Fibroblast of skin of scalp (primary cell): Measurements from ENCODE around the gene KRTAP10-10.
"Not testable (repeated sequence)": the region's sequence is repeated elsewhere in the genome, so short reads cannot be mapped to it uniquely, and the experiment has no call there.

Experiments
- DNase-seq: peaks from one replicate; pipeline ENCODE4 v3.0.0-alpha.2; 2013

Gene KRTAP10-10

DNA sequence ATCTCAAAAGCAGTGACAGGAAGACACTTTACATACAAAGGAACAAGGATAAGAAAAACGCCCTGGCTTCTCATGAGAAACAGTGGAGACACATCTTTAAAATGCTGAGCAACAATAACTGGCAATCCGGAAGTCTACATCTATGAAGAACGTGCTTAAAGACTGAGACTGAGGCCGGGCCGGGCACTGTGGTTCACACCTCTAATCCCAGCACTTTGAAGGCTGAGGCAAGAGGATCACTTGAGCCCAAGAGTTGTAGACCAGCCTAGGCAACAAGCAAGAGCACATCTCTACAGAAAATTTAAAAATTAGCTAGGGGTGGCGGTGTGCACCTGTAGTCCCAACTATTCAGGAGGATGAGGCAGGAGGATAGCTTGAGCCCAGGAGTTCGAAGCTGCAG is 46.9 kb downstream of the KRTAP10-10 start:
- no peak for DNase-seq

DNA sequence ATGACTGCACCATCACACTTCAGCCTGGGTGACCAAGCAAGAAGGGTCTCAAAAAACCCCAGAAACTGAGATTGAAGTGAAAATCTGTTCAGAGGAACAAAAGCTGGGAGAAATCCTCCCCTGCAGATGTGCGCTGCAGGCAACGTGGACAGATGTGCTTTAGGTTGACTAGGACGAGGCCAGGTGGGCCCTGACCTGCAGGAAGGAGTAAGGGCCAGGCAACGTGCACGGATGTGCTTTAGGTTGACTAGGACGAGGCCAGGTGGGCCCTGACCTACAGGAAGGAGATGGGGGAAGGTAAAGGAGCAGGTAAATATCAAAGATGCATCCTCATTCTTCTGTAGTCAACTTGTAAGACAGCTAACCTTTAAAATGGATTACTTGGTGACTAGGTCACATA is 47.3 kb downstream of the KRTAP10-10 start:
- no peak for DNase-seq

DNA sequence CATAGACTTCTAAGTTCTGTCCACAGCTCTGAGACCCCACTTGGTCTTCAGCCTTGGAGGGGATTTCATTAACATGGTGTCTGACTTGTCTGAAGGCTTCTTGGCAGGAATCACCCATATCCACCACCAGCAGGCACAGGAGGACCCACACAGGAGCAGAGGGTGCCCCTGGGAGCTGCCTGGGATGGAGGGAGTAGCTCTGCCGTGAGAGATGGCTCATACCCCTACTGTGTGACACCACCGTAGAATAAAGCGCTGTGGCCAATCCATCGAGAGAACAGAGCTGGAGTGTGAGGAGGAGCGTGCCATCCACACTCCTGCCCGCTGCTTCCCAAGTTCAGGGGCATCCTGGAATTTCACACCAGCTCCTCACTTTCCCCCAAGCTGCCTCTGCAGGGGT is 47.9 kb downstream of the KRTAP10-10 start:
- not testable (repeated sequence) for DNase-seq

DNA sequence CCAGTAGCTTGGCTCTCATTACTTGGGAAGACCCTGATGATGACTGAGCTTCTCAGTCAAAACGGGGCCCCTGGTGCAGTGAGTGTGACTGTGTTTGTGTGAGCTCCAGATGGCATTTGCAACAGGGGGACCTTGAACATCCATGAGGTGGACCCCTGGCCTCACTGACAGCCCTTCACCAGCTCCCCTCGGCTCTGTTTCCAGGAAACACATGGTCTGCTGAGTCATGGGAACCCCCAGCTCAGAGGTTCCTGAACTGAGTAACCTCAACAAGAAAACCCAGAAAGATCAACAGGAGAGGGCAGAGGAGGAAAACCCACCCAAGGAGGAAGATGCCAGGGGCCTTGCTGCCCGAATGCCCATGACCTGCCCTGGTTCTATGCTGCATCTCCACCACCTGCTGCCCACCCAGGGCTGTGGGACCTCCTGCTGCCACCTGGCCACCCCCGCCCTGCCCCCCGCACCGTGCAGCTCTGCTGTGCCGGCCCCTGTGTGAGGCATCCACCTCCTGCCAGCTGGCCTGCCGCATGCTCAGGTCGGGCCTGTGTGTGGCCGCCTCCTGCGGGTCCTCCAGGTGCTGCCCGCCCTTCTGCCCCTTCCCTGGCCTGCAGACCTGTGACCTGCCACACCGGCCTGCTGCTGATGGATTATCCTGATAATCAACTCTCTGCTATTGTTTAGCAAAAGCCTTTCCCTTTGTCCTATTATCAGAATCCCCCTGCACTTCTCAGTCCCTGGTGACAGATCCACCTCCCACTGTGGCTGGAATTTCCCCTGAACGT is 49.0 kb downstream of the KRTAP10-10 start:
- no peak for DNase-seq

GRCh38 chr21:44686843-44687561 is 49.8 kb downstream of the KRTAP10-10 start:
- no peak for DNase-seq

- DNase-seq: no peak
Observed at GRCh38 chr21:44687671-44688070, 50.5 kb downstream of the KRTAP10-10 start.
